ENCODE data around the gene APOLD1.
A peak's percentile ranks its signal among the peaks of the same experiment; 100 is the strongest.

DNA sequence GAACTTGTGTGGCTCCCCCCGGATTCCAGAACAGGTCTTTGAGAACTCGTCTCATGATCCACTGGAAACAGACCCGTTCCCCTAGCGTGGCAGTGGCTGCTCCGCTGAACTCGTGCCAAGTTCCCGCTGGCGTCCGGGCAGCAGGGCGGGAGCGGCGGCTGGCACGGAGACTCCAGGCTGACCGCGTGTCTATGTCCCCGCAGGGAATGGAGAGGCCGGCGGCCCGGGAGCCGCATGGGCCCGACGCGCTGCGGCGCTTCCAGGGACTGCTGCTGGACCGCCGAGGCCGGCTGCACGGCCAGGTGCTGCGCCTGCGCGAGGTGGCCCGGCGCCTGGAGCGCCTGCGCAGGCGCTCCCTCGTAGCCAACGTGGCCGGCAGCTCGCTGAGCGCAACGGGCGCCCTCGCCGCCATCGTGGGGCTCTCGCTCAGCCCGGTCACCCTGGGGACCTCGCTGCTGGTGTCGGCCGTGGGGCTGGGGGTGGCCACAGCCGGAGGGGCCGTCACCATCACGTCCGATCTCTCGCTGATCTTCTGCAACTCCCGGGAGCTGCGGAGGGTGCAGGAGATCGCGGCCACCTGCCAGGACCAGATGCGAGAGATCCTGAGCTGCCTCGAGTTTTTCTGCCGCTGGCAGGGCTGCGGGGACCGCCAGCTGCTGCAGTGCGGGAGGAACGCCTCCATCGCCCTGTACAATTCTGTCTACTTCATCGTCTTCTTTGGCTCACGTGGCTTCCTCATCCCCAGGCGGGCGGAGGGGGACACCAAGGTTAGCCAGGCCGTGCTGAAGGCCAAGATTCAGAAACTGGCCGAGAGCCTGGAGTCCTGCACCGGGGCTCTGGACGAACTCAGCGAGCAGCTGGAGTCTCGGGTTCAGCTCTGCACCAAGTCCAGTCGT lies 1.5 kb downstream of the APOLD1 start:
- TF ChIP-seq, protein P1, sequence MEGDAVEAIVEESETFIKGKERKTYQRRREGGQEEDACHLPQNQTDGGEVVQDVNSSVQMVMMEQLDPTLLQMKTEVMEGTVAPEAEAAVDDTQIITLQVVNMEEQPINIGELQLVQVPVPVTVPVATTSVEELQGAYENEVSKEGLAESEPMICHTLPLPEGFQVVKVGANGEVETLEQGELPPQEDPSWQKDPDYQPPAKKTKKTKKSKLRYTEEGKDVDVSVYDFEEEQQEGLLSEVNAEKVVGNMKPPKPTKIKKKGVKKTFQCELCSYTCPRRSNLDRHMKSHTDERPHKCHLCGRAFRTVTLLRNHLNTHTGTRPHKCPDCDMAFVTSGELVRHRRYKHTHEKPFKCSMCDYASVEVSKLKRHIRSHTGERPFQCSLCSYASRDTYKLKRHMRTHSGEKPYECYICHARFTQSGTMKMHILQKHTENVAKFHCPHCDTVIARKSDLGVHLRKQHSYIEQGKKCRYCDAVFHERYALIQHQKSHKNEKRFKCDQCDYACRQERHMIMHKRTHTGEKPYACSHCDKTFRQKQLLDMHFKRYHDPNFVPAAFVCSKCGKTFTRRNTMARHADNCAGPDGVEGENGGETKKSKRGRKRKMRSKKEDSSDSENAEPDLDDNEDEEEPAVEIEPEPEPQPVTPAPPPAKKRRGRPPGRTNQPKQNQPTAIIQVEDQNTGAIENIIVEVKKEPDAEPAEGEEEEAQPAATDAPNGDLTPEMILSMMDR (IDR thresholded peaks at IDR 0.05; ENCODE audit: control extremely low read depth in 1 of 3, insufficient read depth in 1 of 3, low read depth in 1 of 3, low read length in 3 of 3): no peak
- TF ChIP-seq RAD21 (IDR thresholded peaks at IDR 0.05 in 1 of 2, conservative IDR thresholded peaks at IDR 0.05 in 1 of 2; ENCODE audit: low read depth in 2 of 2, low read length in 2 of 2) (no peak), HDAC2 (IDR thresholded peaks at IDR 0.05; ENCODE audit: borderline replicate concordance in 1 of 2, low read depth in 2 of 2, low read length in 2 of 2) (no peak), SUZ12 (IDR thresholded peaks at IDR 0.05; ENCODE audit: low read length) (0 out of 2 replicates have a peak, but pooled peaks have one; percentile 6), SIN3A (conservative IDR thresholded peaks at IDR 0.05 in 1 of 2, IDR thresholded peaks at IDR 0.05 in 1 of 2; ENCODE audit: low read depth in 1 of 2, low read length in 2 of 2) (no peak), TAF1 (IDR thresholded peaks at IDR 0.05; ENCODE audit: low read depth, low read length) (peak; percentile 42; the same call in 1 of the 2 replicates), CBX5 (IDR thresholded peaks at IDR 0.05; ENCODE audit: low read depth, low read length) (no peak), JUND (IDR thresholded peaks at IDR 0.05; ENCODE audit: low read length) (no peak), NRF1 (IDR thresholded peaks at IDR 0.05; ENCODE audit: low read depth, low read length) (peak; percentile 88), YY1 (IDR thresholded peaks at IDR 0.05; ENCODE audit: low read depth, low read length) (0 out of 2 replicates have a peak, but pooled peaks have one; percentile 41), POLR2AphosphoS5 (IDR thresholded peaks at IDR 0.05; ENCODE audit: low read depth, low read length) (no peak)
- TF ChIP-seq, protein P2, sequence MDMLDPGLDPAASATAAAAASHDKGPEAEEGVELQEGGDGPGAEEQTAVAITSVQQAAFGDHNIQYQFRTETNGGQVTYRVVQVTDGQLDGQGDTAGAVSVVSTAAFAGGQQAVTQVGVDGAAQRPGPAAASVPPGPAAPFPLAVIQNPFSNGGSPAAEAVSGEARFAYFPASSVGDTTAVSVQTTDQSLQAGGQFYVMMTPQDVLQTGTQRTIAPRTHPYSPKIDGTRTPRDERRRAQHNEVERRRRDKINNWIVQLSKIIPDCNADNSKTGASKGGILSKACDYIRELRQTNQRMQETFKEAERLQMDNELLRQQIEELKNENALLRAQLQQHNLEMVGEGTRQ (IDR thresholded peaks at IDR 0.05; ENCODE audit: low read length): no peak

Data from H1 (cell line).